HG02973 (cell line): ENCODE results near the gene GPAT3.
"Not testable (repeated sequence)": the region's sequence is repeated elsewhere in the genome, so short reads cannot be mapped to it uniquely, and the experiment has no call there.

Experiments
- ATAC-seq: cut with Tn5 transposase; IDR thresholded peaks from one replicate; pipeline ENCODE4 v1.9.1; 2021; ENCODE audit warnings: moderate library complexity; ENCODE audit not compliant: unreplicated experiment

The GPAT3 gene

GRCh38 chr4:83548151-83548905 lies 12.4 kb downstream of the GPAT3 start:
- peak; percentile 93 for ATAC-seq

- ATAC-seq: no peak
These were observed 16.2 kb downstream of the GPAT3 start for GRCh38 chr4:83552083-83552482.

- ATAC-seq: peak; percentile 56
These were observed 17.0 kb downstream of the GPAT3 start for GRCh38 chr4:83552924-83553323.

GRCh38 chr4:83556006-83556707 lies 20.2 kb downstream of the GPAT3 start:
- no peak for ATAC-seq

- ATAC-seq: no peak
These were observed 20.9 kb downstream of the GPAT3 start for GRCh38 chr4:83556816-83557215.

- no peak for ATAC-seq
These were observed 22.2 kb downstream of the GPAT3 start for GRCh38 chr4:83558059-83558653.

GRCh38 chr4:83558680-83559079 lies 22.8 kb downstream of the GPAT3 start:
- no peak for ATAC-seq

- no peak for ATAC-seq
These were observed 24.6 kb downstream of the GPAT3 start for GRCh38 chr4:83560523-83560922.

GRCh38 chr4:83561381-83561780 lies 25.5 kb downstream of the GPAT3 start:
- no peak for ATAC-seq

- ATAC-seq: no peak
These were observed 28.1 kb downstream of the GPAT3 start for GRCh38 chr4:83563998-83564397.

- no peak for ATAC-seq
These were observed 32.2 kb downstream of the GPAT3 start for GRCh38 chr4:83568062-83568461.

- ATAC-seq: no peak
These were observed 33.5 kb downstream of the GPAT3 start for GRCh38 chr4:83569429-83569828.

- peak; percentile 85 for ATAC-seq
These were observed 34.1 kb downstream of the GPAT3 start for GRCh38 chr4:83569987-83570386.

- ATAC-seq: no peak
These were observed 36.9 kb downstream of the GPAT3 start for GRCh38 chr4:83572848-83573247.

- no peak for ATAC-seq
These were observed 38.3 kb downstream of the GPAT3 start for GRCh38 chr4:83574247-83574646.

- ATAC-seq: not testable (repeated sequence)
These were observed 40.3 kb downstream of the GPAT3 start for GRCh38 chr4:83576237-83576636.

GRCh38 chr4:83581411-83582288 lies 45.7 kb downstream of the GPAT3 start:
- ATAC-seq: peak; percentile 68

- peak; percentile 53 for ATAC-seq
These were observed 46.4 kb downstream of the GPAT3 start for GRCh38 chr4:83582289-83582785.

GRCh38 chr4:83585982-83586508 lies 50.1 kb downstream of the GPAT3 start:
- no peak for ATAC-seq

- no peak for ATAC-seq
These were observed 53.4 kb downstream of the GPAT3 start for GRCh38 chr4:83589279-83589678.

GRCh38 chr4:83591056-83591455 lies 55.1 kb downstream of the GPAT3 start:
- ATAC-seq: no peak
